Loucy (cell line): ENCODE data around the gene UBE2J1.

Source experiments
- EZH2phosphoT487 ChIP-seq: fragments of 200-600 bp; IDR thresholded peaks from 2 replicates; pipeline ENCODE4 v1.6.1; 2018; ENCODE audit warnings: antibody characterized with exemption, mild to moderate bottlenecking, moderate library complexity, borderline replicate concordance
- TF ChIP-seq, protein P1 (sequence below): fragments of 200-600 bp; sonication (generic); conservative IDR thresholded peaks from 2 replicates; pipeline ENCODE4 v1.5.1; 2014; ENCODE audit warnings: mild to moderate bottlenecking, antibody characterized with exemption, low read length

DNA sequence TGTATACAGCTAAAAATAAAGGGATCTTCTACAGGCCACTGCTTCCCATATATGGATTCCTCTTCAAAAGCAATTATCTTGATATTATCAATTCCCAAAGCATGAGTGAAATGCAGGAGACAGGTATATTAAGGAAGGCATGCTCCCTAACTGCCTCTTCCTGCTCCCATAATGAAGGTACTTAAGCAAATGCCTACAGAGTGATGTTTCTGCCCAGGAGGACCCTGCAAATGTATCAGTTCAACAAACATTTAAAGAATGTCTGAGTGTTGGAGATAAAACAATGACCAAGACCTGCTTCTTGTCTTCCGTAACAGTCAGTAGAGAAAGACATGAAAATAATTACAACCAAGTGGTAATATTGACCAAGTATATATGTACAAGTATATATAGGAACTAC lies 4.2 kb downstream of the UBE2J1 start:
- TF ChIP-seq, protein P1, sequence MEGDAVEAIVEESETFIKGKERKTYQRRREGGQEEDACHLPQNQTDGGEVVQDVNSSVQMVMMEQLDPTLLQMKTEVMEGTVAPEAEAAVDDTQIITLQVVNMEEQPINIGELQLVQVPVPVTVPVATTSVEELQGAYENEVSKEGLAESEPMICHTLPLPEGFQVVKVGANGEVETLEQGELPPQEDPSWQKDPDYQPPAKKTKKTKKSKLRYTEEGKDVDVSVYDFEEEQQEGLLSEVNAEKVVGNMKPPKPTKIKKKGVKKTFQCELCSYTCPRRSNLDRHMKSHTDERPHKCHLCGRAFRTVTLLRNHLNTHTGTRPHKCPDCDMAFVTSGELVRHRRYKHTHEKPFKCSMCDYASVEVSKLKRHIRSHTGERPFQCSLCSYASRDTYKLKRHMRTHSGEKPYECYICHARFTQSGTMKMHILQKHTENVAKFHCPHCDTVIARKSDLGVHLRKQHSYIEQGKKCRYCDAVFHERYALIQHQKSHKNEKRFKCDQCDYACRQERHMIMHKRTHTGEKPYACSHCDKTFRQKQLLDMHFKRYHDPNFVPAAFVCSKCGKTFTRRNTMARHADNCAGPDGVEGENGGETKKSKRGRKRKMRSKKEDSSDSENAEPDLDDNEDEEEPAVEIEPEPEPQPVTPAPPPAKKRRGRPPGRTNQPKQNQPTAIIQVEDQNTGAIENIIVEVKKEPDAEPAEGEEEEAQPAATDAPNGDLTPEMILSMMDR: no peak
- no peak for TF ChIP-seq EZH2phosphoT487
